Testis (tissue), 2 donors: ENCODE data around the gene SUFU.

Experiments
- POLR2A ChIP-seq: fragments of 450-650 bp; IDR thresholded peaks from one replicate; pipeline ENCODE4 v1.6.1; 2017; ENCODE audit warnings: antibody characterized with exemption, mild to moderate bottlenecking, moderate library complexity
- TF ChIP-seq, protein P1 (sequence below), 3 experiments: fragments of 450-650 bp in 2 of 3; fragments of 200-600 bp in 1 of 3; sonication (generic) in 1 of 3; IDR thresholded peaks; one replicate each; pipeline ENCODE4 v1.5.1; 2016 to 2019; ENCODE audit warnings: antibody characterized with exemption in 3 of 3, mild to moderate bottlenecking in 2 of 3, moderate library complexity in 1 of 3

DNA sequence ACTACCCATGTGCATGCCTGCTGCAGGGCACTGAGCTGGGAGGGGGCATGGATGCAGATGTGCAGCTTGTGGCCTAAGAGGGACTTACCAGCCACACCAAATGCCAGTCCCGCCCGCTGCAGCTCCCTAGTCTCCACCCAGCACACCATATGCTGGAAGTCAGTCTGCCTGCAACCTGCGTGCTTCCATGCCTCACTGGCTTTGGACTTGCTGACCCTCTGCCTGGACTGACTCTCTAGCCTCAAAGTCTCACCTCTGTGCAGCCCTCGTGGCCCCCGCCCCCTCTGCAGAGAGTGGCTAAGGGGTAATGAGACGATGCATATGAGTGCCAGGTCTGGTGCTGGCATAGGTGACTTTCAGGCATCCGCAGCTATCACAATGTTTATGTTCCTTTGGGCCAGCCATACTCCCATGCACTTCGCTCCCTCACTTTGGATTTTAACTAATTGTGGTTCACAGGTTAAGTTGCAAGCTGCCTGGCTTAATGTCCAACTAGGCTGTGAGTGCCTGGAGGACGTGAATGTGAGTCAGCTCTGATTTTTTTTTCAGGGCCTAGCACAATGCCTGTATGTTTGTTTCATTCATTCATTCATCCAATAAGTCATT lies 162.2 kb downstream of the SUFU start:
- TF ChIP-seq POLR2A: no peak
- TF ChIP-seq, protein P1, sequence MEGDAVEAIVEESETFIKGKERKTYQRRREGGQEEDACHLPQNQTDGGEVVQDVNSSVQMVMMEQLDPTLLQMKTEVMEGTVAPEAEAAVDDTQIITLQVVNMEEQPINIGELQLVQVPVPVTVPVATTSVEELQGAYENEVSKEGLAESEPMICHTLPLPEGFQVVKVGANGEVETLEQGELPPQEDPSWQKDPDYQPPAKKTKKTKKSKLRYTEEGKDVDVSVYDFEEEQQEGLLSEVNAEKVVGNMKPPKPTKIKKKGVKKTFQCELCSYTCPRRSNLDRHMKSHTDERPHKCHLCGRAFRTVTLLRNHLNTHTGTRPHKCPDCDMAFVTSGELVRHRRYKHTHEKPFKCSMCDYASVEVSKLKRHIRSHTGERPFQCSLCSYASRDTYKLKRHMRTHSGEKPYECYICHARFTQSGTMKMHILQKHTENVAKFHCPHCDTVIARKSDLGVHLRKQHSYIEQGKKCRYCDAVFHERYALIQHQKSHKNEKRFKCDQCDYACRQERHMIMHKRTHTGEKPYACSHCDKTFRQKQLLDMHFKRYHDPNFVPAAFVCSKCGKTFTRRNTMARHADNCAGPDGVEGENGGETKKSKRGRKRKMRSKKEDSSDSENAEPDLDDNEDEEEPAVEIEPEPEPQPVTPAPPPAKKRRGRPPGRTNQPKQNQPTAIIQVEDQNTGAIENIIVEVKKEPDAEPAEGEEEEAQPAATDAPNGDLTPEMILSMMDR (IDR thresholded peaks at IDR 0.05): no peak
